GM21825 (cell line): ENCODE data around the gene PRDM16.

Experiments used
- ATAC-seq: cut with Tn5 transposase; IDR thresholded peaks from one replicate; pipeline ENCODE4 v1.9.1; 2021; ENCODE audit warnings: mild to moderate bottlenecking, moderate library complexity; ENCODE audit not compliant: unreplicated experiment

PRDM16 gene

DNA sequence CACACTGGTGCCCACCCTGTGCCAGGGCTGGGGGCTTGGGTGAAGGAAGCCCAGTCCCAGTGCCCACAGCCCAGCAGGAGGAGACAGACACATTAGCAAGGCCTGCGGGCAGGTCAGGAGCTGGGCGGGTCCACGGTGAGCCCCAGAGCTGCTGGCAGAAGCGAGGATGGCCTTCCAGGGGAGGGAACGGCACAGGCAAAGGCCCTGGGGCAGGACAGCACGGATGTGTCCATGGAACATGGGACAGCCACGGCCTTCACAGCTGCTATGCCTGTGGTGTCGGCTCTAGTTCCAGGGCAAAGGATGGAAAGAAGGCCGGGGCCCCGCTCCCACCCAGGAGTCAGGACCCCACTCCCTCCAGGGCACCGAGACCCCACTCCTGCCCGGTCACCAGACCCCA lies 220.5 kb downstream of the PRDM16 start:
- no peak for ATAC-seq

DNA sequence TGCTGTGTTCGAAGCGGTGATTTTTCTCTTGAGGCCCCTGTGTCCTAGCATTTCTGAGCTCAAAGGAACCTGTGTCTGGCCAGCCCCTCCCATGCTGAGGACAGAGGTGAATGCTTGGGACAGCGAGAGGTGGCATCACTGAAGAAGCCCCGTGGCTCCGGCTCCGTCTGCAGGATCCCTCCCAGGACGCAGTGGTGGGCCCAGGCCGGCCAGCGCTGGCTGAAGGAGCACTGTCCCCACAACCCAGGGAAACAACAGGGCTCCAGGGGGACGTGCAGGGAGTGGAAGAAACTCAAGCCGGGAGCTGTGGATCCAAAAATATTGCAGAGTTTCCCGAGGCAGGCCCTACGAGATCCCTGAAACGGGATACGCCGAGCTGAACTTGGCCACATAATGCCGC lies 221.4 kb downstream of the PRDM16 start:
- no peak for ATAC-seq

DNA sequence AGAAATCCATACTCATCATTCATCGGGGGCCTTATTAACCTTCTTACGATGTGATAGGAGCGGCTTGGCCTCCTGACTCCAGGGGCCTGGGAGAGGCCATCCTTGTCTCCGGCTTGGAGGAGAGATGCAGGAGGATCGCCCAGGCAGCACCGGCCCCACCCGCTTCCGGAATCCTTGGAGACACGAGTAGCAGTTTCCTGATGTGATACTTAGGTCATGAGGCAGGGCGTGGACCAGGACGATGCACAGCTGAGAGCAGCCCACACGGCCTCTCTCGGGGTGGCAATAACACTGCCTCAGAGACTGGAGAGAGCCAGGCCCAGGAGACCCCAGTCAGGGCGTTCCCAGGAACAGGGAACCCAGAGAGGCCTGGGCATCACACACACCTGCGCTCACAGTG lies 221.9 kb downstream of the PRDM16 start:
- ATAC-seq, result no peak

DNA sequence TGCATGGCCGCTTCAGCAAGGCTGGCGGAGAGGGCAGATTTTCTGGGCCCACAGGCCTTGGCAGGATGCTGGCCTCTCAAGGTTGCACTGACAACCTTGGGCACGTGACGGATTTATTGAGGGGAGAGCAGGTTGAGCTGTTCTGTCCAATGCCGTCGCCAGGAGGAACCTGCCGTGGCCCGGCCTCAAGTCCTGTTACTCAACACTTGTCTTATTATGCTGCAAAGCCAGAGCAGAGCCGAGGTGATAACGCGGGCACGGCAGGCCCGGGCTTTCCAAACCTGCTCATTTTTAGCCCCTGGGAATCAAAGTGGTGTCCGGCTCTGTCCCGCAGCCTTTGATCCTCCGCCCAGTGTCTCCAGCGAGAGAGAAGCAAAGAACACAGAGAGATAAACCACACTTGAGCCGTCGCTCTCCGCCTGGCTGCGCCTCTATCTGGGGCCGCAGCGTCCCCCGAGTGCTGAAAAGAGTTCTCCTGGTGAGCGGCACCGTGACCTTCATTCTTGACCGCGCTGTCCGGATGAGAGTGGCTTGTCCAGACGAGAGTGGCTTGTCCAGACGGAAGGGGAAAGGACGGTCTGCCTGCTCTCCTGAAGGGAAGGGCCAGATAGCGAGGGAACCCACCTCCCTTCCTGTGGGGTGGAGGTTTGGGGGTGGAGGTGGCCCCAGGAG lies 223.2 kb downstream of the PRDM16 start:
- ATAC-seq, result no peak

DNA sequence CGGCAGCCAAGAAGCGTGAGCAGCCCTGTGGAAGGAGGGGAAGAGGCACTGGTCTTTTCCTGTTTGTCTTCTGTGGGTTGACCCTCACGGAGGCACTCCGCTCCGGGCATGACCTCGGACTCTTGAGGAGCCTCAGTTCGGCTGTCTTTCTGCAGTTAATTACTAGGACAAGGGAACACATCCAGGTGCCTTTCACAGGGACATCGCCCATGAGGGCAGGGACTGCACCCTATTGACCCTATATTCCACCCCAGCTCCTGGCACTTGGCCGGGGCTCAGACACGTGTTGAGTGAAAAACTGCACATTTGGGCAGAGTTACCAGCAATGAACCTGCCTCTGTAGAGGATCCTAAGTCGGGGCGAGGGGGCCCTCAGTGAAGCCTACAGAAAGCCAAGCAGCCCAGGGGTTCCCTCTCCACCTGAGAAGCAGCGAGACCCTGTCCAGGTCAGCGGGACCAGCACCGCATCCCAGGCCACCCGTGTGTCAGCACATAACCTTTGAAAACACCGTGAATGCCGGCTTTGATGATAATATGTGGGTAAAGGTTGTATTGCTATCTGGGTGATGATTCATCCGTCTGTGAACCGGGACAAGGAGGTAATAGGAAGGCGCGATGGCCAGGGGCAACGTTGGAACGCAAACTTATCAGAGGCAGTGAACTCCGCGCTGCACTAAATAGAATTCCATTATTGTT lies 224.0 kb downstream of the PRDM16 start:
- no peak for ATAC-seq

DNA sequence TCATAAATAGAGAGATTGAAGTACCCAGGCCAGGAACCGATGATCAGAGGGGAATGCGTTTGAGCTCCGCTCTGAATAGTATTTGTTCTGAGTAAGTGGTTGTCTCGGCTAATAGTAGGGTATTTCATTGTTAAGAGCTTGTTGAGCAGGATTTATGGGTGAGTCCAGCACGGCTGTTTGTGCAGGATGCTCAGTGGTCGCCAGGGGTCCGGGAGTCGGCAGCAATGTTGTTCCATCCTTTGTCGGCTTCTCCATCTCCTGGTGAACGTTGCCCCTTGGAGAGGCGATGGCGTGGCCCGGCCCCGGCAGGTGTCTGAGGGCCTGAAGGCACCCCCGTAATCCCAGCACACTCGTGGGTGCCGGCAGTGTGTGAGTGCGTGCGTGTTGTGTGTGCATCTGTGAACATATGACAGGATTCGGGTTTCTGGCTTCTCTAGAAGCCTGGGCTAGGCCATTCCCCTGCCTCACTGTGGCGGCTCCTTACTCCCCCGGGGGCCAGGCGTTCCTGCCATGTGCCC lies 224.6 kb downstream of the PRDM16 start:
- no peak for ATAC-seq

DNA sequence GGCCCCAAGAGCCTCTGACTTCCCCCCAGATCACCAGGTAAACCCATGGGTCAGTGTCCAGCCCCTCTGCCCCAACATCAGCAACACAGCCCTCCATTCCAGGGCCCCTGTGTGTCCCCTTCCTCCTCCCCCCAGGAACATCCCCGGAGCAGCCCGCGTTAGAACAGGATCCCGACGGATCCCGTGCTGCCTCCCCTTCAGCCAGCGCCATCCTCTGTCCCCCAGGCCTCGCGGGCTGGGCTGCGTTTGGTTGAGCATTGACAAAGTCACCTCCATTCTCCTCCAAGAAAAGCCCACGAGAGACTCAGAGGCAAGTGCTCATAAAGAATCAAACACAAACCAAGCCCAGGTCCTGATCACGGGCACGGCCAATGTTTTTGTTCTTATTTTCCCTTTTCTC lies 225.4 kb downstream of the PRDM16 start:
- ATAC-seq, result no peak

DNA sequence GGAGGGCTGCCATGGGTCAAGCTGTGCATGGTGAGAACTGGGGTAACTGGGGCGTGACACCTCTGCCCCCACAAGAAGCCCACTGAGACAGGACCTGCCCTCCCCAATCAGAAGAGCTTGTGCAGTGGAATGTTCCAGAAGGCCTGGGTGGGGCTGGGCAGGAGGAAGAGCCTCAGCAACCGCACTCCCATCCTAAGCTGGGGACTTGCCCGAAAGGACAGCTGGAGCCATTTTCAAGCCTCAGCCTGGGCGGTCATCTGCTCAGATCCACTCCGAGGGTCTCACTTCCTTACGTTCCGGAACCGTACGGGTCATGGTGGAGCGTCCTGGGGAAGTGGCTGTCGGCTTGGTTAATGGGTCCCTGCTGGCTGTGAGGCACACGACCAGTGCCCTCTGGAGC lies 226.8 kb downstream of the PRDM16 start:
- ATAC-seq, result no peak

DNA sequence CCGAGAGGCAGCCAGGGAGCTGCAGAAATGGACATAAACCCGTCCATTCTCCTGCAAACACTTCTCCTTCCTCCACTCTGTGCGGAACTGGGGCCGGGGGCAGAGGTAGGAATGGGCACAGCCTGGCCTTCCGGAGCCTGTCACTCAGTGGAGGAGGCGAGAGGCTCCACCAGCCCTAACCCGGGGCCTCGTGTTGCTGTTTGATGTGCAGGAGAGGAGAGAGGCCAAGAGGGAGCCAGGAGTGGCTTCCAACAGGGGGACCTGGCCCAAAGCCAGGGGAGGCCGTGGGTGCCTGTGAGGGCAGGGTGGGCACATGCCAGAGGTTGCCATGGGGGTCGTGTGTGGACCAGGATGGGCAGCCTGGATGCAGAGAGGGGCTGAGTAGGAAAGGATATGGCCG lies 227.3 kb downstream of the PRDM16 start:
- no peak for ATAC-seq

DNA sequence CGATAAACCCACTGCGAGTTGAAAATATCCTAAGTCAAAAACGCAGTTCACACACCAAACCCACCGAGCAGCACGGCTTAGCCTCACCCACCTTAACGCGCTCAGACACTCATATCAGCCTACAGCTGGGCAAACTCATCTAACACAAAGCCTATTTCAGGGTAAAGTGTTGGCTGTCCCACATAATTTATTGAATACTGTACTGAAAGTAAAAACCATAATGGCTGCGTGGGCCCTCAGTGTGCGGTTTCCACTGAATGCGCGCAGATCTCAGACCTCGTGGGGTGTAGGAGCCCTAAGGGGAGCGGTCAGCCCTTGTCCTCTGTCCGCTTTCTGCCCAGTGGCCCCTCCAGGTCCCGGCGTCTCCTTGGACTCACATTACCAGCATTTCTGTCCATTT lies 227.8 kb downstream of the PRDM16 start:
- ATAC-seq, result no peak

DNA sequence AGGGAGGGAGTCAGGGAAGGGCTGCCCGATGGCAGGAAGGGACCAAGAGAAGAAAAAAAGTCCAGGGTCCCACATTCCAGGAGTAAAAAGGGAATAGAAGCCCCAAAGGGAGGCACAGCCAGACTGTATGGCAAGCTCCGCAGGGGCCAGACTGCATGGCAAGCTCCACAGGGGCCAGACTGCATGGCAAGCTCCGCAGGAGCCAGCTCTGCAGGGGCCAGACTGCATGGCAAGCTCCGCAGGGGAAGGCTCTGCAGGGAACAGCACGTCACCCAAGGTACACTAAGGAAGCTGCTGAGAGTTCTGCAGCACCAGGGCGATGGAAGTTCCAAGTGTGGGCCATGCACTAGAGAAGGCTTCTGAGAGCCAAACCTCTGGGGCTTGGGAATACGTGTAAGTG lies 228.8 kb downstream of the PRDM16 start:
- no peak for ATAC-seq

DNA sequence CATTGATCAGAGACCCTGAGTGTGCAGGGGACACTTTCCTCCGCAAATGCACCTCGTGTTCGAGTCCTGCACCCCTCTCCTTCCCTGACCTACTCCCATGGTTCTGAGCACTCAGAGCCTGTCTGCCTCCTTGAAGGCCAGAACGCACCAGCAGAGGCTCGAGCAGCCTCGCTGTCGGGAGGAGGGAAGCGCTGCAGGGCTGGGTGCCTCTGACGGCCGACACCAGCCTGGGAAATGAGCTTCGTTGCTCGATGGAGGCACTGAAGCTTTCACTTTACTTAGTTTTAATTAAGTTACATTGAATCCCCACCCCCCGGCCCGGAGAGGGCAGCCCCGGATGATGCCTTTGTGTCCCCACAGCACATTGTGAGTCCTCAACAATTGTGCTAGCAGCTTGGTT lies 229.2 kb downstream of the PRDM16 start:
- ATAC-seq, result no peak

DNA sequence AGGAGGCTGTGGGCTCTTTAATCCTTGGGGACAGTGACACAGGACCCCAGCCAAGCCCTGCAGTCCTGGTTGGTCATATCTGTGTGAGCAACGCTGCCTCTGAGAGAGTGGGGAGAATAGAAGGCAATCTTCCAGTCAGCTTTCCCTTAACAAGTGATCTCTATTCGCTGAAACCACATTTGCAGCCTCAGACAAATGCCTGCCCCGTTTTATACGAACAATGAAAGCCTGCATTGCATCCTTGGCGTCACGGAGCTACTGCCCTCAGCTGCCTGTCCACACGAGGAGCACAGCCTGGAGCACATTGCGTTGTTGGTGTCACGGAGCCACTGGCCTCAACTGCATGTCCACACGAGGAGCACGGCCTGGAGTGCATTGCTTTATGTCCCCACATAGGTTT lies 235.2 kb downstream of the PRDM16 start:
- no peak for ATAC-seq

DNA sequence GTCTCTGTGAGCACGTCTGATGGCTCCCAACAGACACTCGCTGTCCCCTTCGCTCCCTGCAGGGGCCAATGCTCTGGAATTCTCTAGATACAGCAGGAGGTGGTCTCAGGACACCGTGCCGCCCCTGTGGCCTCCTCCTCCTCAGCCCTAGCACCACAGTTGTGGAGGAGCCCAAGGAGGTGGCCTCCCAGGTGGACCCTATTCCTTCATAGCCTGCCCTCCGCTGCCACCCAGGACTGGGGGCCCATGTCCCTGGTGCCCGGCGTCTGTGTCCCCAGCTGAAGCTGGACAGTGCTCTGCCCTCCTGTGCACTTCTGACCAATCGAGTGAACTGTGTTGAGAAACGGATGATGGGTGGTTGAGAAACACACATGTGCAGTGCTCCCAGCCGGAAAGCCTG lies 235.7 kb downstream of the PRDM16 start:
- ATAC-seq, result no peak

DNA sequence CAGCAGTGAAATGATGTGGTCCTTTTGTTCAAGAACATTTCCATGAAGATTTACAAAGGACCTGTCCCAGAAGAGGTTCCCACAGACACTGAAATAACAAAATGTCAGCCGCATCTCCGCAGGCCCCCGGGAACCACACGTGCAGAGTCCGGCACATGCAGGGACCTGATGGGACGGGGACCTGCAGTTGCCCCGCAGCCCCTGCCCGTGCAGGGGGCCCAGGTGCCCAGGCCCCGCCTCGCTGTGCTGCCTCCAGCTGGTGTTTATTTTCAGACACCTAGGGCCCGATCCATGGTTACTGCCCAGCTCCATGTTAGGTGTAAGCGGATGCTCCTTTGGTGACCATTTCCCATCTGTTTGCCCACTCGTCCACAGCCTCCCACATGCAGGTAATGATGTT lies 236.2 kb downstream of the PRDM16 start:
- ATAC-seq, result no peak

DNA sequence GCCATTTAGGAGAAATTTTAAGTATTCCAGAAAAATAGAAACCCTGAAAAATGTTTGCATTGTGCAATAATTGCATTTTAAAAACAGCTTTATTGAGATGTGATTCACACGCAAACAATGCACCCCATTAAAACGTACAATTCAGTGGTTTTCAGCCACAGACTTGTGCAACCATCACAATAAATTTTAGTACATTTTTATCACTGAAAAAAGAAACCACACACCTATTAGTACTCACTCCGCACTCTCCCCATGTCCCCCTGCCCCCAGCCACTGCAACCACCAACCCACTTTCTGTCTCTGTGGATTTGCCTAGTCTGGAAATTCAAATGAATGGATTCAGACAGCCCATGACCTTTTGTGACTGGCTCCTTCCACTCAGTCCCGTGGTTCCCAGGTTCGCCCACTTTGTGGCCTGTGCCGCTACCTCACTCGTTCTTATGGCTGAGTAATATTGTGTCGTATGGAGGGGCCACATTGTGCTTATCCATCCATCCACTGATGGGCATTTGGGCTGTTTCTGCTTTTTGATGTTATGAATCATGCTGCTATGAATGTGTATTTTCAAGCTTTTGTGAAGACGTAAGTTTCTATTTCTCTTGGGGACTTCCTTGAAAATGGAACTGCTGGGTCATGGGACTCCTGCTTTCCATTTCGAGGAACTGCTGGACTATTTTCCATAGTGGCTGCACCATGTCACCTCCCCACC lies 237.7 kb downstream of the PRDM16 start:
- no peak for ATAC-seq

DNA sequence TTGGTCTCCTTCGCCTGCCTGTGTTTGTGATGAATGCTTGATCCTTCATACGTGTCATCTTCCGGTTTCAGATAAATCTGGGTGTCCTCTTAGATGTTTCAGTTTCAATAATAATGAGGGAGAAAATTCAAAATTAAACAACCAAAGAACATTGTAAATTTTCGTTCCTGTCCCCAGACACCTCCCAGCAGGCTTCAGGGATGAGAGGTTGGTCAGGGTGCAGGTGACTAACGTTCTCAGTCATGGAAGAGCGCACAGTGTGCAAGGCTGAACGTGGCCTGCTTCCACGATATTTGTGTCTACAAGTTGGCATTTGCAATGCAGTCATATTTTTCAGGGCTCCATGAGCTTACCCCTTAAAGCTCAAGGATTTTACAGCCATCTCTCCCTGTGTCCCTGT lies 238.4 kb downstream of the PRDM16 start:
- no peak for ATAC-seq

DNA sequence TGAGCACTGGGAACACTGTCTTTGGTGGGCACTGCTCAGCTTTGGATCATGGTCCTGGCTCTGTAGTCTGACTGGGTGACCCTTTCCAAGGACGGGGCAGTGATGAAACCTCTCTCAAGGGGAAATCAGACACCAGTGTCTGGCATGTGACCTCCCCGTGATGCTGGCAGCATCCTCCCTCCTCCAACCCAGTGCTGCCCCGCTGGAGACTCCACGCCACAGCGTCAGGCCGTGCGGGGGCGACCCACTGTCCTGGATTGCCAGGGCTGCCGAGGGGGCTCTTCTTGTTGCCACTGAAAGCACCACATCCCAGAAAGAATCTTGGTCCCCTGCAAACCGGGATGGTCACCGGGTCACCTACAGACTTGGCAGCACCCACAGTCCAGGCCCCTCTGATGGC lies 239.1 kb downstream of the PRDM16 start:
- ATAC-seq, result no peak

DNA sequence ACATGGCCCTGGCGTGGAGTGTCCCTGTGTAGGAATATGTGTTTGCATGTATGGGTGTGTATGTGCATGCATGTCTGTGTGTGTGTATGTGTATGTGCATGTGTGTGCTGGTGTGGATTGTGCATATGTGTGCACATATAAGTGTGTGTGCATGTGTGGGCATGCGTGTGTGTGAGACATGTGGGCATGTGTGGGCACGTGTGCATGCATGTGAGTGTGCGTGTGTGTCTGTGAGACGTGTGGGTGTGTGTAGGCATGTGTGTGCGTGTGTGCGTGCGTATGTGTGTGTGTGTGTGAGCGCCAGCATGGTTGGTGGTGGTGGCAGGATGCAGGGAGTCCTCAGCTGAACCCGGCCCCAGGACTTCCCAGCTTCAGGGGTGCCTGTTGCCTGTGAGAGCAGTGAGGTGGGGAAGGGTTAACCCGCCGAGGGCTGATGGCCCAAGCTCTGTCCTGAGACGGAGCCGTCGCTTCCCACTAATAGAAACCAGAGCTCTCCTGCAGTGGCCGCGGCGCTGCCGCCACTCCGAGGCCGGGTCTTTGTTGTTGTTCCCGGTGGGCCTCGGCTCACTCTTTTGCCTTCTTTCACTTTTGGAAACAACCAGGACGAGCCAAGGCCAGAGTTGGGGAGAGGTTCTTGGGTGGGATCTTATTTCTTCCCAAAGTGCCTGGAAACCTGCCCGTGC lies 241.9 kb downstream of the PRDM16 start:
- ATAC-seq, result no peak

DNA sequence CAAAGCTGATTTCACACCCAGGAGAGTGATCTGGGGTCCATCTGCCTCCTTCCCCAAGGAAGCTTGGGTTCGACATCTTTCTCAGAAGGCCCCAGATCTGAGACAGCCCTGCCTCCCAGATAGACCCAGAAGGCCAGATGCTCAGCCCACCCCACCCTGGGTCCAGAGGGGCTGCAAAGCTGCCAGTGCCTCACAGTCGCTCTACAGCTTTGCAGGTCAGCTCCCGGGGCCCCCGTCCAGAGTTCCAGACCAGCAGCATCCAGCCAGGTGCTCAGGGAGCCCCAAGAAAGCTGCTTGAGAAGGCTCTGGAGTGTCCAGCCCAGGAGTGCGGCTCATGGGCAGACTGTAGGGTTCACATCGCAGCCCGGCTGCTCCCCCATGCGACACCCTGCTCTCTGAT lies 242.7 kb downstream of the PRDM16 start:
- no peak for ATAC-seq

DNA sequence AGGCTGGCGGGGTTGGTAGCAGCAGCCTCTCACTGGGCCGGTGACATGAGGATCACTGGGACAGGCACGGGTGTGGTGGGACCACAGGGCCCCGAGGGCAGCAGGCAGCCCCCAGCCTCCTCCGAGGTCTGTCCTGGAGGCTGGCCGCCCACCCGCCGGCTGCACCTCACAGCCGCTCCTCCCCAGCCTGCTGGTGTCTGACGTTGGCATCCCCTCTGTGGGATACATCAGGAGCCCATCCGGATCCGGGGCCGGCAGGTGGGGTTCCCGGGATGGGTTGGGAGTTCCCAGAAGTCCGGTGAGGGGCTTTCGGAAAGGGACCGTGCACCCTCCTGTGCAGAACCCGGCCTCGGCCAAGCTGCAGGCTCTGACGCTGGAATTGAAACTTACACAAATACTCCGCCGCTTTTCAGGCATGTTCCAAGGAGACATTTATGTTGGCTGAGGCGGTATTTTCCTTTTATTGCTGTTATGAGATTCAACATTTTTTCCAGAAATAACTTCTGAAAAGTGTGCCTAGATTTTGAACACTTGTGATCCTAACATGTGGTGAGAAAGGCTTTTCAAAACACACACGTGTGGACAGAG lies 243.4 kb downstream of the PRDM16 start:
- no peak for ATAC-seq
